Measurements from ENCODE around the gene PTGDR2.

GRCh38 chr11:60848714-60849151, 7.0 kb downstream of the PTGDR2 start:
- no peak for TF ChIP-seq CTCF (IDR thresholded peaks at IDR 0.05; ENCODE audit: poor library complexity)
- TF ChIP-seq EZH2 (IDR thresholded peaks at IDR 0.05; ENCODE audit: borderline replicate concordance), result no peak
